ENCODE results near the gene DLG1.

DNA sequence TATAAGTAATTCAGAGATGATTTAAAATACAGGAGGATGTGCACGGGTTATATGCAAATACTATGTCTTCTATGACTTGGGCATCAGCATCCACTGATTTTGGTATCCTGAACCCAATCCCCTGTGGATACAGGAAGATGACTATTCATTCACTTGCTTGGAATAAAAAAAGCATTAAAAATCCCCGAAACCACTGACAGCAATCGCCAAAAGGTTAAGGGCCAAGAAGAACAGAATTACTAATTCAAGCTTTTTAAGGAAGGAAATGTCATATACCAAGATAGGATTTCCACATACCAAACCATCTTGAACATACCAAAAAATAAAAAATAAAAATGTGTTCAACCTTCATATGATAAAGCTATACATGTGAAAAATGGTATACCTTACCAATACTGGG lies 93.7 kb downstream of the DLG1 start:
- no peak for TF ChIP-seq CTCF (IDR thresholded peaks at IDR 0.05)
- no peak for TF ChIP-seq POLR2AphosphoS5 (IDR thresholded peaks at IDR 0.05)
